ENCODE data around the gene C7orf25.

DNA sequence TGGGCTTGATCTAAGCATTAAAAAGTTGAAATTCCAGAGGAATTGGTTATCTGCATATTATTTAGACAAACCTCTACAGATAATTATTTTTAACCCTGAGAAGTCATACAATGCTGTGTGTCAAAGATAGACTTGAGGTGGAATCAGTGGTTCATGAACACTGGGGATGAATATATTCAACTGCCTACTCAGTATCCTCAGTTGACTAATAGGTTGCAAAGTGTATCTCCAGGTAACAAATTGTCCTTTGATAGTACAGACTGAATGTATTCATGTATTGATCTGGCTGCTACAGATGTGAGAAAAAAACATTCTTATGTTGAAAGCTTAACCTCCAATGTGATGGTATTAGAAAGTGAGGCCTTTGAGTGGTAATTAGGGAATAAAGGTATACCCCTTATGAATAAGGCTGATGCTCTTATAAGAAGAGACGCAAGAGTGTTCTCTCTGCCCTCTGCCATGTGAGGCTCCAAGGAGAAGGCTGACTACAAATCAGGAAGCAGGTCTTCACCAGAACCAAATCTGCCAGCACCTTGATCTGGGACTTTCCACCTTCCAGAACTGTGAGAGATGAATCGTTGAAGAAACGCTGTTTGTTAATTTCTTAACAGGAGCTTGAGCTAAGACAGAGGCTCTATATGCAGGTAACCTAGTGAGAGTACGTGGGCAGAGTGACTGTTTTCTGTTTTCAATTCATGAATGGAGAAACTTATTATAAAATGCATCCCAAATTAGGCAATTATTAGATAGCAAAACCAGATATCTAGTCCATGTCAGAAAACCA lies 27.8 kb upstream of the C7orf25 start:
- TF ChIP-seq POLR2A (IDR thresholded peaks at IDR 0.05), result no peak
- no peak for TF ChIP-seq CTCF (IDR thresholded peaks at IDR 0.05)
- TF ChIP-seq POLR2AphosphoS5 (IDR thresholded peaks at IDR 0.05), result no peak
